IMR-90 (cell line): ENCODE data around the gene CD82. TPM values are rescaled to one million over a fixed set of nuclear protein-coding genes. Genes with fewer than 3 reads are reported as not detected.

ENCODE experiments used
- ATAC-seq: fragments of 200-7000 bp; cut with Tn5 transposase; 2 replicates; pipeline ENCODE4 v1.9.1; 2020; ENCODE audit warnings: low read depth, mild to moderate bottlenecking, moderate library complexity
- BruUV-seq: library from RNA; stranded (reverse); fragments of 400-500 nt; replicated peaks from 2 replicates; lab custom pipeline; 2021; lab: Mats Ljungman, UMichigan
- CTCF ChIA-PET: fragments of 300-600 bp; formaldehyde crosslinking; extraction: SDS; loops from one replicate; lab custom pipeline; 2021; ENCODE audit warnings: antibody characterized with exemption; lab: Yijun Ruan, JAX
- POLR2A ChIA-PET: fragments of 300-600 bp; sonication (Branson Sonifier 250); formaldehyde crosslinking; loops from one replicate; lab custom pipeline; 2022; ENCODE audit warnings: antibody characterized with exemption; ENCODE audit not compliant: unreplicated experiment; lab: Charles Lee
- DNase-seq: peaks from one replicate; pipeline ENCODE4 v3.0.0; 2013
- H2AFZ ChIP-seq: replicated peaks from 2 replicates; pipeline ENCODE3; 2013; ENCODE audit warnings: low read length, mild to moderate bottlenecking; ENCODE audit not compliant: poor library complexity
- H2AK5ac ChIP-seq: 2 replicates; pipeline ENCODE4 v1.6.1; 2013; ENCODE audit warnings: low read depth, low read length, inconsistent platforms
- H2AK9ac ChIP-seq: replicated peaks from 2 replicates; pipeline ENCODE3; 2013; ENCODE audit warnings: mild to moderate bottlenecking, low read depth, low read length, moderate library complexity; ENCODE audit not compliant: poor library complexity
- H2BK120ac ChIP-seq: 2 replicates; pipeline ENCODE4 v1.6.1; 2013; ENCODE audit warnings: low read depth, low read length, inconsistent platforms
- H2BK15ac ChIP-seq: 3 replicates; pipeline ENCODE4 v1.6.1; 2013; ENCODE audit warnings: low read depth, low read length, inconsistent platforms
- H2BK20ac ChIP-seq: 2 replicates; pipeline ENCODE4 v1.6.1; 2013; ENCODE audit warnings: low read depth, mild to moderate bottlenecking, inconsistent platforms, low read length, moderate library complexity
- H2BK5ac ChIP-seq: 2 replicates; pipeline ENCODE4 v1.6.1; 2013; ENCODE audit warnings: mild to moderate bottlenecking, low read depth, low read length, inconsistent platforms; ENCODE audit not compliant: poor library complexity, severe bottlenecking
- H3K14ac ChIP-seq: replicated peaks from 2 replicates; pipeline ENCODE4 v1.6.1; 2013; ENCODE audit warnings: low read depth, low read length, inconsistent platforms
- H3K18ac ChIP-seq: 2 replicates; pipeline ENCODE4 v1.6.1; 2013; ENCODE audit warnings: low read depth, low read length, control low read depth
- H3K23ac ChIP-seq: 2 replicates; pipeline ENCODE4 v1.6.1; 2013; ENCODE audit warnings: low read depth, low read length, inconsistent platforms
- H3K27ac ChIP-seq: 2 replicates; pipeline ENCODE4 v1.5.1; 2013; ENCODE audit warnings: mild to moderate bottlenecking, control low read depth, low read length; ENCODE audit not compliant: insufficient read depth
- H3K27me3 ChIP-seq: 2 replicates; pipeline ENCODE4 v1.6.1; 2013; ENCODE audit warnings: low read length; ENCODE audit not compliant: control insufficient read depth, insufficient read depth
- H3K36me3 ChIP-seq: 2 replicates; pipeline ENCODE4 v1.6.1; 2013; ENCODE audit warnings: low read length, mixed read lengths; ENCODE audit not compliant: control insufficient read depth, insufficient read depth
- H3K4ac ChIP-seq: 2 replicates; pipeline ENCODE4 v1.6.1; 2013; ENCODE audit warnings: low read depth, low read length, inconsistent platforms
- H3K4me1 ChIP-seq: 2 replicates; pipeline ENCODE4 v1.6.1; 2013; ENCODE audit warnings: low read length, mixed read lengths; ENCODE audit not compliant: control insufficient read depth, insufficient read depth
- H3K4me2 ChIP-seq: 2 replicates; pipeline ENCODE4 v1.6.1; 2013; ENCODE audit warnings: low read depth, mild to moderate bottlenecking, control low read depth, low read length, moderate library complexity
- H3K4me3 ChIP-seq: 2 replicates; pipeline ENCODE4 v1.5.1; 2013; ENCODE audit warnings: low read depth, mild to moderate bottlenecking, control low read depth, low read length, moderate library complexity; ENCODE audit not compliant: insufficient read depth
- H3K56ac ChIP-seq: 2 replicates; pipeline ENCODE4 v1.6.1; 2013; ENCODE audit warnings: low read length, inconsistent platforms; ENCODE audit not compliant: insufficient read depth; ENCODE audit errors: extremely low read depth
- H3K79me1 ChIP-seq, 2 experiments: 2 replicates each; pipeline ENCODE4 v1.6.1; 2013; ENCODE audit warnings: low read length in 2 of 2, inconsistent platforms in 1 of 2, low read depth in 1 of 2
- H3K9ac ChIP-seq: 2 replicates; pipeline ENCODE4 v1.6.1; 2013; ENCODE audit warnings: low read depth, low read length, control low read depth
- H3K9me1 ChIP-seq: 2 replicates; pipeline ENCODE4 v1.6.1; 2013; ENCODE audit warnings: low read length, inconsistent platforms; ENCODE audit not compliant: insufficient read depth
- H3K9me3 ChIP-seq: 2 replicates; pipeline ENCODE4 v1.6.1; 2013; ENCODE audit warnings: low read length; ENCODE audit not compliant: control insufficient read depth, insufficient read depth
- H4K20me1 ChIP-seq: 2 replicates; pipeline ENCODE4 v1.6.1; 2013; ENCODE audit warnings: low read length, inconsistent platforms; ENCODE audit not compliant: insufficient read depth
- H4K5ac ChIP-seq: 2 replicates; pipeline ENCODE4 v1.6.1; 2013; ENCODE audit warnings: mild to moderate bottlenecking, low read depth, low read length, control low read depth
- H4K8ac ChIP-seq, 2 experiments: 2 replicates each; pipeline ENCODE4 v1.6.1; 2013; ENCODE audit warnings: low read depth in 2 of 2, low read length in 2 of 2, control low read depth in 1 of 2, inconsistent platforms in 1 of 2
- H4K91ac ChIP-seq: 2 replicates; pipeline ENCODE4 v1.6.1; 2013; ENCODE audit warnings: low read depth, low read length, inconsistent platforms; ENCODE audit not compliant: insufficient read depth
- BHLHE40 ChIP-seq: fragments of 150-350 bp; IDR thresholded peaks from 2 replicates; pipeline ENCODE4 v1.6.1; 2016; ENCODE audit warnings: mild to moderate bottlenecking, low read depth, low read length
- CHD1 ChIP-seq: IDR thresholded peaks from 2 replicates; pipeline ENCODE4 v1.6.1; 2012; ENCODE audit warnings: low read depth, low read length, improper control_type of control experiment
- CTCF ChIP-seq: conservative IDR thresholded peaks from 2 replicates; pipeline ENCODE4 v1.5.1; 2012; ENCODE audit warnings: mild to moderate bottlenecking, low read depth, low read length, improper control_type of control experiment
- FOS ChIP-seq: fragments of 150-350 bp; IDR thresholded peaks from 2 replicates; pipeline ENCODE4 v1.6.1; 2016; ENCODE audit warnings: low read depth, low read length
- MAFK ChIP-seq: IDR thresholded peaks from 2 replicates; pipeline ENCODE4 v1.6.1; 2012; ENCODE audit warnings: low read depth, low read length, improper control_type of control experiment
- WGBS, 2 experiments: methylation state at CpG; one replicate each; pipeline versions ENCODE4 v1.1.5 to v1.1.7; 2013; ENCODE audit warnings: missing lambda C conversion rate in 2 of 2; ENCODE audit not compliant: insufficient read length in 1 of 2; ENCODE audit errors: extremely low coverage in 2 of 2; 5-methylcytosine and 5-hydroxymethylcytosine counted together
- dilution Hi-C: fragments of 300-500 bp; cut with HindIII; formaldehyde crosslinking; loops from one replicate; pipeline ENCODE4 v1.14.3; 2018; ENCODE audit warnings: low sequenced_read_pairs; ENCODE audit not compliant: unreplicated experiment
- in situ Hi-C: fragments of 300-500 bp; cut with MboI; formaldehyde crosslinking; loops from 3 replicates; pipeline ENCODE4 v1.14.3; 2019; ENCODE audit warnings: low sequenced_read_pairs, inconsistent platforms, mixed read lengths
- intact Hi-C: fragments of 100-400 bp; cut with micrococcal nuclease; formaldehyde crosslinking; loops from 2 replicates; pipeline ENCODE4 v1.10.0; 2022
- polyA plus RNA-seq, 3 experiments: library from polyadenylated mRNA; depleted of rRNA; stranded (reverse); fragments of >200 nt; gene quantifications; 2 replicates each; pipeline ENCODE4 v1.2.3, GENCODE V29; 2012; ENCODE audit warnings: low replicate concordance in 1 of 3
- total RNA-seq: library from RNA; depleted of rRNA; stranded (reverse); fragments of >200 nt; gene quantifications from 2 replicates; pipeline ENCODE4 v1.2.3, GENCODE V29; 2012

CD82 gene
- total and polyA plus RNA-seq, 2 of the 4 experiments (the other 2 are of a cell fraction), result 32.8 to 49.4 TPM

GRCh38 chr11:44605965-44606364 lies 40.5 kb downstream of the CD82 start:
- H2AK5ac ChIP-seq, result peak overlapping the region; percentile 58; the same call in 1 of the 2 replicates
- no peak overlapping the region for H3K27ac ChIP-seq
- H2BK20ac ChIP-seq, result no peak overlapping the region
- no peak overlapping the region; the same call in 1 of the 2 replicates for H4K91ac ChIP-seq
- H3K18ac ChIP-seq, result no peak overlapping the region
- H3K4me3 ChIP-seq, result no peak overlapping the region
- intact Hi-C loops (no loop called here), dilution Hi-C loops (no loop called here), in situ Hi-C loops (loop anchor here (5.0 kb wide), 1 partner anchor 44 kb away; no protein-coding TSS in a partner anchor)
- peaks cover 20% of the 10 kb centered on the region; the same call in 1 of the 2 replicates for H3K9me1 ChIP-seq
- ChIA-PET POLR2A (no interaction called here), CTCF (no interaction called here)
- no TSS peak for BruUV-seq
- H2BK15ac ChIP-seq, result no peak overlapping the region
- no peak overlapping the region for H4K8ac ChIP-seq
- H3K27me3 ChIP-seq, result no peaks in the 10 kb centered on the region
- no peak overlapping the region for H3K56ac ChIP-seq
- no peak overlapping the region for H3K4me2 ChIP-seq
- H3K23ac ChIP-seq, result no peak overlapping the region
- no peak for ATAC-seq
- H3K79me1 ChIP-seq, result peaks cover 0 to 4% of the 10 kb centered on the region in 2 experiments; a peak in 1 of 4 replicates
- H2BK5ac ChIP-seq, result no peak overlapping the region
- peaks cover 6% of the 10 kb centered on the region; the same call in 1 of the 2 replicates for H4K20me1 ChIP-seq
- H3K4ac ChIP-seq, result no peak overlapping the region; the same call in 1 of the 2 replicates
- H2AK9ac ChIP-seq, result no peak overlapping the region
- H2AFZ ChIP-seq, result no peak overlapping the region
- no peak overlapping the region for H4K5ac ChIP-seq
- no peak overlapping the region for H2BK120ac ChIP-seq
- 100% methylated on average over 2 of the region's 7 CpGs; no CpG with 5 or more reads in 1 of the 2 experiments for WGBS, 2 experiments
- peaks cover 29% of the 10 kb centered on the region for H3K4me1 ChIP-seq
- peaks cover 15% of the 10 kb centered on the region for H3K36me3 ChIP-seq
- no peaks in the 10 kb centered on the region for H3K9me3 ChIP-seq
- H3K14ac ChIP-seq, result no peak overlapping the region
- H3K9ac ChIP-seq, result no peak overlapping the region
- DNase-seq, result no peak
- TF ChIP-seq CTCF (no peak), MAFK (no peak), CHD1 (no peak), BHLHE40 (no peak), FOS (no peak)
